Spleen (tissue), 11 donors: ENCODE measurements around the gene JAKMIP1. TPM values are rescaled to one million over a fixed set of nuclear protein-coding genes. Genes with fewer than 3 reads are reported as not detected.

Source experiments
- DNase-seq: peaks from one replicate; pipeline ENCODE4 v3.0.0-alpha.2; 2020
- H3K27ac ChIP-seq, 8 donors: fragments of 200-600 bp; sonication (generic) in 7 of 8; 1 replicate in 4 of 8; 2 replicates in 4 of 8; pipeline versions ENCODE4 v1.5.0 to v1.8.0; 2016 to 2021; ENCODE audit warnings: inconsistent platforms in 4 of 8, mild to moderate bottlenecking in 4 of 8, moderate library complexity in 1 of 8
- H3K27me3 ChIP-seq, 7 donors: fragments of 200-600 bp; sonication (generic) in 6 of 7; replicated peaks in 1 of 7; 1 replicate in 4 of 7; 2 replicates in 3 of 7; pipeline versions ENCODE4 v1.5.0 to v1.8.0; 2016 to 2021; ENCODE audit warnings: inconsistent platforms in 3 of 7, mild to moderate bottlenecking in 1 of 7
- H3K36me3 ChIP-seq, 6 donors: fragments of 200-600 bp; sonication (generic) in 5 of 6; 1 replicate in 4 of 6; 2 replicates in 2 of 6; pipeline versions ENCODE4 v1.5.0 to v1.8.0; 2016 to 2021; ENCODE audit warnings: inconsistent platforms in 2 of 6
- H3K4me1 ChIP-seq, 6 donors: fragments of 200-600 bp; sonication (generic) in 5 of 6; 1 replicate in 3 of 6; 2 replicates in 3 of 6; pipeline versions ENCODE4 v1.5.0 to v1.8.0; 2016 to 2021; ENCODE audit warnings: inconsistent platforms in 3 of 6
- H3K4me3 ChIP-seq, 8 donors: fragments of 200-600 bp; sonication (generic) in 7 of 8; 1 replicate in 4 of 8; 2 replicates in 4 of 8; pipeline versions ENCODE4 v1.5.0 to v1.8.0; 2016 to 2021; ENCODE audit warnings: inconsistent platforms in 4 of 8, mild to moderate bottlenecking in 4 of 8, moderate library complexity in 2 of 8
- H3K9me3 ChIP-seq, 8 donors: fragments of 200-600 bp; sonication (generic) in 7 of 8; 1 replicate in 4 of 8; 2 replicates in 4 of 8; pipeline versions ENCODE4 v1.5.0 to v1.8.0; 2016 to 2021; ENCODE audit warnings: inconsistent platforms in 4 of 8
- POLR2A ChIP-seq, 3 donors: fragments of 450-650 bp; IDR thresholded peaks; one replicate each; pipeline ENCODE4 v1.5.1; 2017; ENCODE audit warnings: antibody characterized with exemption in 3 of 3, mild to moderate bottlenecking in 1 of 3
- POLR2AphosphoS5 ChIP-seq, 3 donors: sonication (generic); formaldehyde crosslinking; IDR thresholded peaks; one replicate each; pipeline ENCODE4 v1.5.1; 2017; ENCODE audit warnings: antibody characterized with exemption in 3 of 3
- WGBS, 5 donors: extraction: QIAGEN DNeasy Blood & Tissue Kit in 3 of 5; methylation state at CpG; one replicate each; pipeline versions ENCODE4 v1.1.5 to v1.1.7; 2013 to 2018; 5-methylcytosine and 5-hydroxymethylcytosine counted together
- intact Hi-C: fragments of 100-400 bp; cut with DNase I; formaldehyde crosslinking; loops from one replicate; pipeline ENCODE4 v1.15.0; 2023; ENCODE audit warnings: low total_unique reads
- polyA plus RNA-seq, 3 donors: library from polyadenylated mRNA; stranded (reverse); fragments of 200-250 nt; gene quantifications; one replicate each; pipeline ENCODE4 v1.2.1, GENCODE V29; 2013
- total RNA-seq, 7 donors: library from RNA; depleted of rRNA in 3 of 7; stranded (reverse); fragments of >200 nt in 3 of 7; fragmentation: NEBNext Ultra II Directional in 4 of 7; extraction: Animal tissue kit (Norgen Biotek cat#: 25700) in 4 of 7; gene quantifications; one replicate each; pipeline versions ENCODE4 v1.1.0 to v1.2.1, GENCODE V29; 2016 to 2021
- TF ChIP-seq, protein P1 (sequence below), 11 experiments: fragments of 200-600 bp in 7 of 11; fragments of 450-650 bp in 4 of 11; sonication (generic) in 4 of 11; IDR thresholded peaks in 8 of 11; conservative IDR thresholded peaks in 3 of 11; 1 replicate in 7 of 11; 2 replicates in 4 of 11; pipeline versions ENCODE4 v1.4.0 to v1.8.0; 2016 to 2021; ENCODE audit warnings: antibody characterized with exemption in 11 of 11, inconsistent platforms in 4 of 11, mild to moderate bottlenecking in 1 of 11
- donor health status: healthy with polysubstance abuse.
- donor health status: DM: no; HTN: no; CAD: no; lungs with moderate emphysema.
- donor health status: DM: no; HTN: no; CAD: no.
- donor health status: Bipolar disorder and iron deficiency.
- donor health status: healthy.
- donor health status: DM: no; HTN: no; CAD: no.
- donor health status: DM: yes; HTN: yes; CAD: no.

Gene JAKMIP1
- total and polyA plus RNA-seq, 10 donors: 0.37 to 8.7 (median 2.6) TPM

- H3K4me3 ChIP-seq: no peak overlapping the region
- H3K4me1 ChIP-seq: no peaks in the 10 kb centered on the region
- TF ChIP-seq POLR2AphosphoS5 (IDR thresholded peaks at IDR 0.05) (no peak), POLR2A (IDR thresholded peaks at IDR 0.05) (no peak)
- TF ChIP-seq, protein P1, sequence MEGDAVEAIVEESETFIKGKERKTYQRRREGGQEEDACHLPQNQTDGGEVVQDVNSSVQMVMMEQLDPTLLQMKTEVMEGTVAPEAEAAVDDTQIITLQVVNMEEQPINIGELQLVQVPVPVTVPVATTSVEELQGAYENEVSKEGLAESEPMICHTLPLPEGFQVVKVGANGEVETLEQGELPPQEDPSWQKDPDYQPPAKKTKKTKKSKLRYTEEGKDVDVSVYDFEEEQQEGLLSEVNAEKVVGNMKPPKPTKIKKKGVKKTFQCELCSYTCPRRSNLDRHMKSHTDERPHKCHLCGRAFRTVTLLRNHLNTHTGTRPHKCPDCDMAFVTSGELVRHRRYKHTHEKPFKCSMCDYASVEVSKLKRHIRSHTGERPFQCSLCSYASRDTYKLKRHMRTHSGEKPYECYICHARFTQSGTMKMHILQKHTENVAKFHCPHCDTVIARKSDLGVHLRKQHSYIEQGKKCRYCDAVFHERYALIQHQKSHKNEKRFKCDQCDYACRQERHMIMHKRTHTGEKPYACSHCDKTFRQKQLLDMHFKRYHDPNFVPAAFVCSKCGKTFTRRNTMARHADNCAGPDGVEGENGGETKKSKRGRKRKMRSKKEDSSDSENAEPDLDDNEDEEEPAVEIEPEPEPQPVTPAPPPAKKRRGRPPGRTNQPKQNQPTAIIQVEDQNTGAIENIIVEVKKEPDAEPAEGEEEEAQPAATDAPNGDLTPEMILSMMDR (IDR thresholded peaks at IDR 0.05 in 8 of 11, conservative IDR thresholded peaks at IDR 0.05 in 3 of 11): no peak
- no peaks in the 10 kb centered on the region for H3K36me3 ChIP-seq
- 56 to 61% (median 56%) methylated on average over 5 to 7 of the region's 7 CpGs for WGBS, 5 donors
- DNase-seq: no peak
- no peaks in the 10 kb centered on the region for H3K9me3 ChIP-seq
- peaks cover 0 to 54% (median 0%) of the 10 kb centered on the region in 7 donors for H3K27me3 ChIP-seq
- H3K27ac ChIP-seq: no peak overlapping the region
- intact Hi-C loops: no loop called here
Observed at GRCh38 chr4:6229095-6229494, 28.7 kb upstream of the JAKMIP1 start.

DNA sequence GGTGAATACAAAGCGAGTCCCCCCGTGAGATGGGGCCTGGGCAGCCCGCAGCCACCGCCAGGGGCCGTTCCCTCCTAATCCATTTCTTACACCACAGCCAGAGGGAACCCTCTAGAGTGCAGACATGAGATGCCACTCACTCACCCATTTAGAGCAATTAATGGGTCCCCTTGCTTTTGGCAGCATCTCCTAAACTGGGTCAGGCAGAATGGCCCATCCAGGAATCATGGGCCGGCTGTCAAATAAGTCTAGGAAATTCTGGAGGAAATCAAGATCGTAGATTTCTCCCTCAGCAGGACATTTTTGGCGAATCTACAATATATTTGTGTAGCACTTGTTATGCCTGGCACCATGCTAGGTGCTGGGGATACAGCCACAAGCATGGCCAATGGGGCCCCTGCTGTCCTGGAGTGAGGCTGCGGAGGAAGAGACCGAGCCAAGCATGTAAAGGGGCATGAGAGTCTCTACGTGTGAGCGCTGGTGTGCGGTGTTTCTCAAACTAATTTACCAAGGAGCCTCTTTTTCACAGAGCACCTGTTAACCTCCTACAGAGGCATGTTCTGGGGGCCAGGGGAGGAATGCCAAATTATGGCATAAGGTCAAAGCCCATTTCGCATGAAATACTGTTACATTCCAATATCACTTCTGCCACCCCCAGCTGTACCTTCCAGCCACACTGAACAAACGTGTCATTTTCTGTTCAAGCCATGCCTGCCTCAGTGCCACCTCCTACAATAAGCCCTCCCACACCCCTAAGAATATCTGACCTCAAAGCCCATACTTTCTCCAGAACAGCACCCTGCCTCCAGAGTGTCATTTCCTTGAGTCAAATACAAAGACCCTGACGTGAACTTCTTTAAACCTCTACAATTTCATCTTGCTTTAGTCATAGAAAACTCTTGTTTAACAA, 28.1 kb upstream of the JAKMIP1 start:
- peaks cover 0 to 61% (median under 1%) of the 10 kb centered on the region in 7 donors for H3K27me3 ChIP-seq
- no peak for TF ChIP-seq POLR2AphosphoS5 (IDR thresholded peaks at IDR 0.05)
- no peak for TF ChIP-seq POLR2A (IDR thresholded peaks at IDR 0.05)
- TF ChIP-seq, protein P1 (IDR thresholded peaks at IDR 0.05 in 8 of 11, conservative IDR thresholded peaks at IDR 0.05 in 3 of 11): no peak
- H3K4me3 ChIP-seq: no peak overlapping the region
- H3K4me1 ChIP-seq: no peaks in the 10 kb centered on the region
- 70 to 82% (median 78%) methylated on average over 13 to 16 of the region's 16 CpGs for WGBS, 5 donors
- no peak overlapping the region for H3K27ac ChIP-seq
- no peak for DNase-seq
- H3K9me3 ChIP-seq: no peaks in the 10 kb centered on the region
- intact Hi-C loops: no loop called here
- H3K36me3 ChIP-seq: no peaks in the 10 kb centered on the region

DNA sequence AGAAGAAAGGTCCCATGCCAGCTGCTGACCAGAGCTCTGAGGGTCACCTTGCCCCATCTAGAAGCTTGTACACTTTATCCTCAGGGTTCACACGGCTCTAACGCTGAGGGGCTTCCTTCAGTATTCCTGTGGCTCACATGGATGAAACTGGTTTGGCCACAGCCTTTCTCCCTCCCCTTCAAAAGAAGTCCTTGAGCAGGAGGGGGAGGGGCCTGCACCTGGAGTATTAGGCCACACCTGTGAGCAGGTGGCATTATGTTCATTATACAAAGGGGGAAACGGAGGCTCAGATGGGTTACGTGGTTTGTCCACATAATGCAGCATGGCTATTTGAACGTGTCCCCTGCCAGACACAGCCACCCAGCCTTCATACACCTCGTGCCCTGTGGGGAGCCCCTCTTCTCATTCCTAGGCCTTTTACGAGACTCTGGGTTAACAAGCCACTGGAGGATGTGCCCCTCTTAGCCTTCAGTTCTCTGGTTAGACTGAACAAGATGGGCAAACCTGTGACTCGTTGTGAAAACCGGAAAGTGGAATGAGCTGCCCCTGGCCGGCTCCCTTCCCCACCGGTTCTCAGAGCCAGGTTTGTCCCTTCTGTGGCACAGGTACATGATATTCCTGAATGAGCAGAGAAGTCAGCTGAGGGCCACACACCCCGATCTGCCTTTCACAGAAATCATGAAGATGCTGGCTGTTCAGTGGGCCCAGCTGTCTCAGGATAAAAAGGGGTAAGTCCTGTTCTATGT, 27.2 kb upstream of the JAKMIP1 start:
- WGBS, 5 donors: 73 to 82% (median 76%) methylated on average over 10 to 12 of the region's 12 CpGs
- H3K27me3 ChIP-seq: peaks cover 0 to 69% (median 7%) of the 10 kb centered on the region in 7 donors
- intact Hi-C loops: no loop called here
- no peak overlapping the region for H3K4me3 ChIP-seq
- H3K27ac ChIP-seq: no peak overlapping the region
- no peaks in the 10 kb centered on the region for H3K36me3 ChIP-seq
- peaks cover 0 to 4% (median under 1%) of the 10 kb centered on the region in 8 donors for H3K9me3 ChIP-seq
- TF ChIP-seq, protein P1 (IDR thresholded peaks at IDR 0.05 in 8 of 11, conservative IDR thresholded peaks at IDR 0.05 in 3 of 11): no peak
- TF ChIP-seq POLR2A (IDR thresholded peaks at IDR 0.05): no peak
- no peaks in the 10 kb centered on the region for H3K4me1 ChIP-seq
- DNase-seq: no peak

GRCh38 chr4:6226506-6226905, 26.2 kb upstream of the JAKMIP1 start:
- Histone ChIP-seq H3K4me3 (no peak overlapping the region), H3K9me3 (peaks cover 0 to 15% (median 7%) of the 10 kb centered on the region in 8 donors), H3K36me3 (no peaks in the 10 kb centered on the region), H3K27ac (no peak overlapping the region), H3K4me1 (peaks cover 0 to 8% (median 2%) of the 10 kb centered on the region in 6 donors), H3K27me3 (peaks cover 0 to 80% (median 18%) of the 10 kb centered on the region in 7 donors)
- no peak for TF ChIP-seq POLR2A (IDR thresholded peaks at IDR 0.05)
- TF ChIP-seq, protein P1 (IDR thresholded peaks at IDR 0.05 in 8 of 11, conservative IDR thresholded peaks at IDR 0.05 in 3 of 11): no peak
- intact Hi-C loops: no loop called here
- 65 to 90% (median 86%) methylated on average over 5 to 7 of the region's 7 CpGs for WGBS, 5 donors
- DNase-seq: no peak
